Islet precursor cell (in vitro differentiated cells): Measurements from ENCODE around the gene SLC5A2.
"Not testable (repeated sequence)": the region's sequence is repeated elsewhere in the genome, so short reads cannot be mapped to it uniquely, and the experiment has no call there.

ENCODE experiments used
- DNase-seq: peaks from one replicate; pipeline ENCODE4 v3.0.0-alpha.2; 2018

The SLC5A2 gene

GRCh38 chr16:31499928-31500327 is 17.0 kb downstream of the SLC5A2 start:
- DNase-seq = no peak

- DNase-seq = no peak
Observed at GRCh38 chr16:31501226-31501965, 18.5 kb downstream of the SLC5A2 start.

DNA sequence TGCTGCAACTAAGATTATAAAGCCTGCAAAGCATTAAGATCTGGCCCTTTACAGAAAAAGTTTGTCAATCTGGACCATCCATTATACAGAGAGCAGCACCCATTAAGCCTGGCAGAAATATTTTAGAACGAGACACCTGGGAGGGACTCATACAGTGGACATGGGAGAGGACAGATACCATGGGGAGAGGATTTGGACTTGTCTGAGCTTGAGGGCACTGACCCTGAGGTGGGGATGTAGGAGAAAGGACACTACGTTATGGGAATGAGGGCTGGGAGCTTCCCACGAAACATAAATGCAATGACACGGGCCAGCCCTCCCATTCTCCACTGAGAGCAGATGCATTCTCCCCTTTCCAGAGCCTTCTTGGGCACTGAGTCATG is 19.0 kb downstream of the SLC5A2 start:
- DNase-seq = no peak

DNA sequence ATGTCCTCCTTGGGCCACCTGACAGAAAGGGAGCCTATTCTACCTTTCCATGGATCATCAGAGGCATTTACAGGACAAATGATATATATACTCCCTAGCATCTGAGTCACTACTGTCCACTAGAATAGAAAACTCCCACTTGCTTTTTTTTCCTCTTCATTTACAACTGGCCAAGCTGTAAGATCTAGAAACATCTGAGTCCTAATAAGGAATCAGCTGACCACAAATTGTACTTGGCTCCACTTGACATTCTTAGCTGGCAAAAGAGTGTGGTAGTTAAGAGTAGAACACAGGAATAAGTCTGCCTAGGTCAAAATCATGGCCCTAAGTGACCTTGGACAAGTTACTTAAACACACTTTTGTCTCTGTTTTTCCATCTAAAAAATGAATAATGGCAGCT is 20.1 kb downstream of the SLC5A2 start:
- no peak for DNase-seq

DNA sequence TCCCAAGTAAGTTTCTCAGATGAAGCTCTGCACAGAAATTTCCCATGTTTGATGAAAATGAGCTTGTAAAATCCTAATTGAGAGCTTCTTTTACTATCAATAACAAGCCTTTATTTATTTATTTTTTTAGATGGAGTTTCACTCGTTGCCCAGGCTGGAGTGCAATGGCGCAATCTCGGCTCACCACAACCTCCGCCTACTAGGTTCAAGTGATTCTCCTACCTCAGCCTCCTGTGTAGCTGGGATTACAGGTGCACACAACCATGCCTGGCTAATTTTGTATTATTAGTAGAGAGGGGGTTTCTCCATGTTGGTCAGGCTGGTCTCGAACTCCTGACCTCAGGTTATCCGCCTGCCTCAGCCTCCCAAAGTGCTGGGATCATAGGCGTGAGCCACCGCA is 20.6 kb downstream of the SLC5A2 start:
- DNase-seq = not testable (repeated sequence)

DNA sequence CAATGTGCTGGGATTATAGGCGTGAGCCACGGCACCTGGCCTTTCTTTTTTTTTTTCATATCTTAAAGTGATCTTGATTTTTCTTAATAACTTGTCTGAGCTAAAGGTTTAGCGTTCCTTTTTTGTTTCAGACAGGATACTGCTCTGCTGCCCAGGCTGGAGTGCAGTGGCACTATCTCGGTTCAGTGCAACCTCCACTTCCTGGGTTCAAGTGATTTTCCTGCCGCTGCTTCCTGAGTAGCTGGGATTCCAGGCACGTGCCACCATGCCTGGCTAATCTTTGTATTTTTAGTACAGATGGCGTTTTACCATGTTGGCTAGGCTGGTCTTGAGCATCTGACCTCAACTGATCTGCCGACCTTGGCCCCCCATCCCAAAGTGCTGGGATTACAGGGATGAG is 21.2 kb downstream of the SLC5A2 start:
- DNase-seq = no peak

DNA sequence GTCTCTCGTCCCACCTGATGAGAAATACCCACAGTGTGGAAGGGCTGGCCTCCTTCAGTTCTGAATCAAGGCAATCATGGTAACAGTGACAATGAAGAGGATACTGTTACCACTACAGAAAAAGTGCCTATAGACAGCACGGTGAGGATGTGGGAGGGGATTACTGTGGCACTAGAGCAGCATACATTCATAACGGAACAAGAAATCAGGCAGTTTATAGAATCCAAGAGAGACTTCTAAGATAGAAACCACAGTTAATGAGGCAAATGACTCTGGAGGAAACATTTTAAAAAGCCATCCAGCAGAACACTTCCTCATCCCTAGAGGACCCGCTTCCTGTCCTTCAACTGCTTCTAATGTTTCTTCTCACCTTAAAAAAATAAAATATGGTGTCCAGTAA is 22.6 kb downstream of the SLC5A2 start:
- DNase-seq = no peak

DNA sequence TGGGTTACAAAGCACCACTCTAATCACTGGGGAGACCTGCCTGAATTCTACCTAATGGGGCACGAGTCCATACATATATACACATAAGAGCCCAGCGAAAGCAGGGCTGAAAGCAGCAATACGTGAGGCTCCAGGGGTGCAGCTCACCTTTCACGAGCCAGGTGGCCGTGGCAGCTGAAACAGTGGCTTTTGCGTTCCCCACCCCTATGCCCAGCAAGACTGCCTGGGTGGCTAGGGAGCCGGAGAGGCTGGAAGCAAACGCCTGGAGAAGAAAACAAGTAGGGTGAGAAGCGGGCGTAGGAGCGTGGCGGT is 24.6 kb downstream of the SLC5A2 start:
- DNase-seq = no peak

GRCh38 chr16:31507929-31508705 is 25.2 kb downstream of the SLC5A2 start, which contains the start of gene RUSF1:
Gene RUSF1, minus strand, starts transcription at chr16:31508391. Its CDS starts 18 bp downstream, at chr16:31508373.
- peak; percentile 95 for DNase-seq

GRCh38 chr16:31508706-31509195 is 25.8 kb downstream of the SLC5A2 start:
- no peak for DNase-seq

DNA sequence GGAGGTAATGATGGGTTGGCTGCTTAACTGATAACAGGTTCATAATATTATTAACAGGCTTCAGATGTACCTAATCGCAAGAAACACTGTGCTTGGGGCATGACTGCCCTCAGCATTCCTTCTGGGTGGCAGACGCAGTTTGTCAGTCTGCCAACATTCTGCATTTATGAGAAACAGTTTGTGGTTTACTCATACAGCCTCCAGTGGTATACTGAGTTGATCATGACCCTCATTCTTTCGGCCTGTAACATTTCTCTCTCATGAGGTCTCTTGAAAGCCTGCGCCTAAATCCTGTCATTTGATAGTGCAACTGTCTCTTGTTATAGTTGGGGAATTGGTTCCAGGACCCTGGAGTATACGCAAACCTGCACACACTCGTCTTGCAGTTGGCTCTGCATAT is 30.2 kb downstream of the SLC5A2 start:
- no peak for DNase-seq

- DNase-seq = no peak
Observed at GRCh38 chr16:31513884-31514283, 31.0 kb downstream of the SLC5A2 start.

- DNase-seq = no peak
Observed at GRCh38 chr16:31517800-31518402, 35.0 kb downstream of the SLC5A2 start.

GRCh38 chr16:31519759-31520431 is 37.0 kb downstream of the SLC5A2 start:
- no peak for DNase-seq

GRCh38 chr16:31521368-31521767 is 38.4 kb downstream of the SLC5A2 start:
- DNase-seq = no peak

- DNase-seq = no peak
Observed at GRCh38 chr16:31522071-31522470, 39.1 kb downstream of the SLC5A2 start.

GRCh38 chr16:31523768-31524167 is 40.8 kb downstream of the SLC5A2 start:
- DNase-seq = not testable (repeated sequence)

DNA sequence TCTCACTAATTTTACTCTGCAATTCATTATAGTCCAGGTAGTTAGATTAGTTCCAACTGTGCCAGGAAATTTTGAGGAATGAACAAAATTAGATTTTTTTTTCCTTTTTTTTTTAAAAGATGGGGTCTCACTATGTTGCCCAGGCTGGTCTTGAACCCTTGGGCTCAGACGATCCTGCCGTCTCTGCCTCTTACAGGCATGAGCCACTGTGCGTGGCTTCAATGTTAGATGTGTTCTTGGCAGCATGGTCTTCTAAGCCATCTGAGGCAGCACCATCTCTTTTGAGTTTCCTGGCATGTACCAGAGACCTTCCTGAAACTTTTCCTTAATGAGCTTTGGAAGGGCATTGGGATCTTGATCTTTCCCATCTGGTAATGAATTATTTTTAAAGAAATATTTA is 42.2 kb downstream of the SLC5A2 start:
- DNase-seq = no peak

DNA sequence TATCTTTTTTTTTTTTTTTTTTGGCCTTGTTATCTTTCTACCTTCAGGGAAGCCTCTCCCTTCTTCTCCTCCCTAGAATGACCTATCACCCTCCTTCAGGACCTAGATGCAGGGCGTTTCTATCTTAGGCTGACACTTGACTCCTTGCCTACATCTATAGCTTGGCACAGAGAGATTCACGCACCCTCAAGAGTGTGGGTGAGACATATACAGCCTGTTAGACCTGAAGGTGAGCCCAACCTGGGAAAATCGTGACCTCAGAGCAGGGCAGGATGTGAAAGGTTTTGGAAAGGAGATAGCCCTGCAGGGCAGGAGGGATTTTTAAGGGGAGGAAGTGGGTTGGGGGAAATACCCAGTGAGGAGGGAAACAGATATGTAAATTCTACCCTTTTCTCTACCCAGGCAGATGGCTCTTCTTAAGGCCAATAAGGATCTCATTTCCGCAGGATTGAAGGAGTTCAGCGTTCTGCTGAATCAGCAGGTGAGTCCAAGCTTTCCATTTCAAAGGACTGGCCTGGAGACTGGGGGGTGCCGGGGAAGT is 44.9 kb downstream of the SLC5A2 start, which contains the start of gene AHSP:
Gene AHSP, plus strand, starts transcription at position 167 of the 541 bp plus-strand sequence. Its CDS starts 240 bp downstream, at position 407.
- DNase-seq = no peak

DNA sequence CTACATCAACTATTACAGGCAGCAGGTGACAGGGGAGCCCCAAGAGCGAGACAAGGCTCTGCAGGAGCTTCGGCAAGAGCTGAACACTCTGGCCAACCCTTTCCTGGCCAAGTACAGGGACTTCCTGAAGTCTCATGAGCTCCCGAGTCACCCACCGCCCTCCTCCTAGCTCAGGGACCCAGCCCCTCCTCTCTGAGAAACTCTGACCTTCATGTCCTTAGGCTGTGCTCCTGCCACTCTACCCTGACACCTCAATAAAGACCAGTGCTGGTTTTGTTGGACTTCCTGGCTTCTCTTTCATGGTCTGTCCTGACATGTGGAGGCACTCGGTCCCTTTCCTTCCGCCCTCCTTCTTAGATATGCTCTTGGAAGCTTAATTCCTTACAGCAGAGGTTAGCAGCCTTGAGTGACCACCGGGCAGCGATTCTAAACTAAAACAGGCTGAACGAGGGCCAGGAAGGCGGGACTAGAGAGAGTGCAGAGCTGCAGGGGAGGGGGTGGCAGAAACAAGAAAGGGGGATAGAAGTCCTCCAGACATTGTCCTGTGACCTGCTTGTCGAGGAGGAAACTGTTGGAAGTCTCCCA is 45.7 kb downstream of the SLC5A2 start:
- no peak for DNase-seq

GRCh38 chr16:31529108-31529936 is 46.4 kb downstream of the SLC5A2 start:
- DNase-seq = no peak

DNA sequence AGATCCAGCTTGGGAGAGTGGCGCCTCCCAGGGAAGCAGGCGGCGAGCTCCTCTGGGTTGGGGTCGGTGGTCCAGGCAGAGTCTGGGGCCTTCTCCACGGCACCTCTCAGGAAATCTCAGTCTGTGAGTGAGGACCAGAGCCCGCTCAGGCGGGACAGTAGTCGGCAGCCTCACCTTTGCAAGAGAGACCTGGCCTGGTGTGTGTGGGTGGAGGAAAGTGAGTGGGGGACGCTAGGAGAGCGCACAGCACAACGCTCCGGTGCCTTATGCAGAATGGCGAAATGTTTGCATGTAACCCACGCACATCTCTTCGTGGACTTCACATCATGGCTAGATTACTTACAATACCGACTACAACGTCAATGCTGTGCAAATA is 47.0 kb downstream of the SLC5A2 start:
- no peak for DNase-seq
